Measurements from ENCODE around the gene SDHAF2.

Gene SDHAF2

GRCh38 chr11:61414547-61414946 lies 15.4 kb upstream of the SDHAF2 start:
- peaks cover 4% of the 10 kb centered on the region for H3K4me1 ChIP-seq
- H3K9ac ChIP-seq = no peak overlapping the region
- H3K4me2 ChIP-seq (ENCODE audit: low read length) = no peak overlapping the region
- no peak overlapping the region for H2AFZ ChIP-seq
- no peak for TF ChIP-seq CTCF (IDR thresholded peaks at IDR 0.05)
- H3K27me3 ChIP-seq (ENCODE audit: control insufficient read depth, insufficient read depth, low read length) = no peaks in the 10 kb centered on the region
- no peak overlapping the region for H3K4me3 ChIP-seq (ENCODE audit: low read depth, low read length)
- H3K79me2 ChIP-seq = no peaks in the 10 kb centered on the region
- H3K36me3 ChIP-seq (ENCODE audit: control insufficient read depth, insufficient read depth, low read length) = no peaks in the 10 kb centered on the region
- H3K9me3 ChIP-seq (ENCODE audit: control insufficient read depth, low read length) = no peaks in the 10 kb centered on the region
- no peak overlapping the region for H3K27ac ChIP-seq

GRCh38 chr11:61415381-61415780 lies 14.5 kb upstream of the SDHAF2 start:
- Histone ChIP-seq H3K4me1 (peaks cover 4% of the 10 kb centered on the region), H3K9ac (no peak overlapping the region), H2AFZ (no peak overlapping the region), H3K27me3 (ENCODE audit: control insufficient read depth, insufficient read depth, low read length) (no peaks in the 10 kb centered on the region), H3K36me3 (ENCODE audit: control insufficient read depth, insufficient read depth, low read length) (no peaks in the 10 kb centered on the region), H3K4me2 (ENCODE audit: low read length) (no peak overlapping the region), H3K79me2 (no peaks in the 10 kb centered on the region), H3K9me3 (ENCODE audit: control insufficient read depth, low read length) (no peaks in the 10 kb centered on the region), H3K4me3 (ENCODE audit: low read depth, low read length) (no peak overlapping the region), H3K27ac (no peak overlapping the region)
- no peak for TF ChIP-seq CTCF (IDR thresholded peaks at IDR 0.05)

DNA sequence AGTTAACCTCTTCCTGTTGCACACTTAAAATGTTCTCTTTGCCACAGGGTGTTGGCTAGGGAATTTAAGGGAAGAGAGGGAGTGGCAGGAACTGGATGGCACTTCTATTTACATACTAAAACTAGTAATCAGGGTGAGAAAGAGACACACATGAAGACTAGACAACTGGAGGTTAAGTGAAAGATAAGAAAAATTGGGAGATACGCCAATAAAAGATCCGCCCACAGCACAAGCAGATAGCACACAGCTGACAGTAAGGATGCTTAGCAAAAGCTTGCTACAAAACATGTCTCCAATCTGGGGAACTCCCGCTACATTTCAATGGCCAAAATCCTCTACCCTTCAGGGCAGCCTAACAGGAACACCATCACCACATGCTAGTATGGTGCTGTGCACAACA lies 13.0 kb upstream of the SDHAF2 start:
- no peaks in the 10 kb centered on the region for H3K36me3 ChIP-seq (ENCODE audit: control insufficient read depth, insufficient read depth, low read length)
- peaks cover 4% of the 10 kb centered on the region for H3K4me1 ChIP-seq
- H3K4me3 ChIP-seq (ENCODE audit: low read depth, low read length) = no peak overlapping the region
- H3K27me3 ChIP-seq (ENCODE audit: control insufficient read depth, insufficient read depth, low read length) = no peaks in the 10 kb centered on the region
- H3K4me2 ChIP-seq (ENCODE audit: low read length) = no peak overlapping the region
- no peak overlapping the region for H3K9ac ChIP-seq
- no peak for TF ChIP-seq CTCF (IDR thresholded peaks at IDR 0.05)
- H3K79me2 ChIP-seq = peaks cover 2% of the 10 kb centered on the region
- H3K9me3 ChIP-seq (ENCODE audit: control insufficient read depth, low read length) = no peaks in the 10 kb centered on the region
- H2AFZ ChIP-seq = no peak overlapping the region
- no peak overlapping the region for H3K27ac ChIP-seq

- TF ChIP-seq CTCF (IDR thresholded peaks at IDR 0.05) = no peak
Observed at GRCh38 chr11:61417670-61418069, 12.3 kb upstream of the SDHAF2 start.

GRCh38 chr11:61418136-61418535 lies 11.8 kb upstream of the SDHAF2 start:
- no peak for TF ChIP-seq CTCF (IDR thresholded peaks at IDR 0.05)
- Histone ChIP-seq H3K27me3 (ENCODE audit: control insufficient read depth, insufficient read depth, low read length) (no peaks in the 10 kb centered on the region), H3K36me3 (ENCODE audit: control insufficient read depth, insufficient read depth, low read length) (no peaks in the 10 kb centered on the region), H3K79me2 (peaks cover 9% of the 10 kb centered on the region), H2AFZ (no peak overlapping the region), H3K4me1 (peaks cover 4% of the 10 kb centered on the region), H3K9me3 (ENCODE audit: control insufficient read depth, low read length) (no peaks in the 10 kb centered on the region), H3K4me2 (ENCODE audit: low read length) (no peak overlapping the region), H3K27ac (no peak overlapping the region), H3K4me3 (ENCODE audit: low read depth, low read length) (no peak overlapping the region), H3K9ac (no peak overlapping the region)

More at GRCh38 chr11:61417670-61418069, 12.3 kb upstream of the SDHAF2 start:
- H3K4me1 ChIP-seq = peaks cover 4% of the 10 kb centered on the region
- H3K9me3 ChIP-seq (ENCODE audit: control insufficient read depth, low read length) = no peaks in the 10 kb centered on the region
- H2AFZ ChIP-seq = no peak overlapping the region
- H3K4me3 ChIP-seq (ENCODE audit: low read depth, low read length) = no peak overlapping the region
- no peak overlapping the region for H3K4me2 ChIP-seq (ENCODE audit: low read length)
- no peak overlapping the region for H3K9ac ChIP-seq
- no peaks in the 10 kb centered on the region for H3K36me3 ChIP-seq (ENCODE audit: control insufficient read depth, insufficient read depth, low read length)
- peaks cover 9% of the 10 kb centered on the region for H3K79me2 ChIP-seq
- H3K27ac ChIP-seq = no peak overlapping the region
- no peaks in the 10 kb centered on the region for H3K27me3 ChIP-seq (ENCODE audit: control insufficient read depth, insufficient read depth, low read length)
